HepG2 (cell line): ENCODE data around the gene CYSRT1. TPM values are rescaled to one million over a fixed set of nuclear protein-coding genes. Genes with fewer than 3 reads are reported as not detected.

Source experiments
- FOXA1 ChIP-seq, 2 experiments: fragments of 450-650 bp in 1 of 2; sonication (generic) in 1 of 2; formaldehyde crosslinking in 1 of 2; IDR thresholded peaks; 2 replicates each; pipeline versions ENCODE4 v1.4.0 to v1.6.1; 2016 to 2020; ENCODE audit warnings: missing genetic modification reagents in 1 of 2
- GATAD2A ChIP-seq: IDR thresholded peaks from 2 replicates; pipeline ENCODE4 v1.6.1; 2016
- IKZF1 ChIP-seq: fragments of 450-650 bp; IDR thresholded peaks from 2 replicates; pipeline ENCODE4 v1.7.1; 2016
- ISL2 ChIP-seq: sonication (generic); formaldehyde crosslinking; IDR thresholded peaks from 2 replicates; pipeline ENCODE4 v1.5.0; 2020; ENCODE audit warnings: missing genetic modification reagents
- KLF6 ChIP-seq: IDR thresholded peaks from 2 replicates; pipeline ENCODE4 v1.8.0; 2016; ENCODE audit warnings: missing biosample characterization, missing genetic modification reagents
- MEF2D ChIP-seq: sonication (generic); formaldehyde crosslinking; IDR thresholded peaks from 2 replicates; pipeline ENCODE4 v1.5.1; 2020; ENCODE audit warnings: mild to moderate bottlenecking, missing genetic modification reagents
- PATZ1 ChIP-seq: sonication (generic); formaldehyde crosslinking; IDR thresholded peaks from 2 replicates; pipeline ENCODE4 v1.4.0; 2020; ENCODE audit warnings: missing genetic modification reagents
- RNF219 ChIP-seq: sonication (generic); formaldehyde crosslinking; IDR thresholded peaks from 2 replicates; pipeline ENCODE4 v1.5.0; 2020; ENCODE audit warnings: mild to moderate bottlenecking, missing genetic modification reagents
- SP140L ChIP-seq: sonication (generic); formaldehyde crosslinking; IDR thresholded peaks from 2 replicates; pipeline ENCODE4 v1.4.0; 2020; ENCODE audit warnings: missing genetic modification reagents, borderline replicate concordance
- SP5 ChIP-seq: IDR thresholded peaks from 2 replicates; pipeline ENCODE4 v1.6.1; 2016; ENCODE audit warnings: low read depth, borderline replicate concordance
- SPEN ChIP-seq: sonication (generic); formaldehyde crosslinking; IDR thresholded peaks from 2 replicates; pipeline ENCODE4 v1.5.1; 2020; ENCODE audit warnings: low read depth, mild to moderate bottlenecking, missing genetic modification reagents
- TP53 ChIP-seq: sonication (generic); formaldehyde crosslinking; conservative IDR thresholded peaks from 2 replicates; pipeline ENCODE4 v1.4.0; 2020; ENCODE audit warnings: missing genetic modification reagents
- ZFY ChIP-seq: sonication (generic); formaldehyde crosslinking; IDR thresholded peaks from 2 replicates; pipeline ENCODE4 v1.4.0; 2020; ENCODE audit warnings: missing genetic modification reagents
- ZIK1 ChIP-seq: sonication (generic); formaldehyde crosslinking; IDR thresholded peaks from 2 replicates; pipeline ENCODE4 v1.5.0; 2020; ENCODE audit warnings: mild to moderate bottlenecking, low read depth, missing genetic modification reagents, borderline replicate concordance
- ZNF101 ChIP-seq: sonication (generic); formaldehyde crosslinking; IDR thresholded peaks from 2 replicates; pipeline ENCODE4 v1.4.0; 2020; ENCODE audit warnings: mild to moderate bottlenecking, low read depth, missing genetic modification reagents, borderline replicate concordance
- ZNF292 ChIP-seq: sonication (generic); formaldehyde crosslinking; IDR thresholded peaks from 2 replicates; pipeline ENCODE4 v1.8.1; 2022; ENCODE audit warnings: mild to moderate bottlenecking, low read depth, missing genetic modification reagents, borderline replicate concordance
- ZNF558 ChIP-seq: sonication (generic); formaldehyde crosslinking; IDR thresholded peaks from 2 replicates; pipeline ENCODE4 v1.9.0; 2022; ENCODE audit warnings: mild to moderate bottlenecking, missing genetic modification reagents, borderline replicate concordance
- ZNF839 ChIP-seq: sonication (generic); formaldehyde crosslinking; IDR thresholded peaks from 2 replicates; pipeline ENCODE4 v1.4.0; 2020; ENCODE audit warnings: missing genetic modification reagents, mild to moderate bottlenecking, borderline replicate concordance
- polyA plus RNA-seq, 8 experiments: library from polyadenylated mRNA; depleted of rRNA in 3 of 8; stranded (reverse) in 7 of 8; unstranded in 1 of 8; fragments of >200 nt; fragmentation: Illumina TruSeq in 4 of 8; extraction: Trizol in 4 of 8; gene quantifications; 2 replicates each; pipeline versions ENCODE4 v1.2.1 to v1.2.3, GENCODE V29; 2011 to 2016; ENCODE audit warnings: low read depth in 4 of 8, missing spikeins in 1 of 8, mixed read lengths in 1 of 8; ENCODE audit not compliant: insufficient read depth in 1 of 8
- total RNA-seq, 5 experiments: library from RNA; depleted of rRNA; stranded (reverse); fragments of >200 nt; fragmentation: Illumina TruSeq; extraction: Trizol; gene quantifications; 2 replicates each; pipeline ENCODE4 v1.2.3, GENCODE V29; 2016; ENCODE audit warnings: low read depth in 1 of 5
- TF ChIP-seq, protein P1 (sequence below): sonication (generic); IDR thresholded peaks from 2 replicates; pipeline ENCODE4 v1.6.1; 2016; ENCODE audit warnings: low read depth, borderline replicate concordance
- TF ChIP-seq, protein P2 (sequence below): sonication (generic); formaldehyde crosslinking; IDR thresholded peaks from 2 replicates; pipeline ENCODE4 v1.5.1; 2020; ENCODE audit warnings: mild to moderate bottlenecking, moderate library complexity, missing genetic modification reagents
- TF ChIP-seq, protein P3 (sequence below): sonication (generic); formaldehyde crosslinking; IDR thresholded peaks from 2 replicates; pipeline ENCODE4 v1.4.0; 2020; ENCODE audit warnings: missing genetic modification reagents

CYSRT1 gene
- total and polyA plus RNA-seq, 2 of the 13 experiments (the other 11 are each of a cell fraction or from before 2014, with no cell fraction given): 1.5 to 2.1 TPM

DNA sequence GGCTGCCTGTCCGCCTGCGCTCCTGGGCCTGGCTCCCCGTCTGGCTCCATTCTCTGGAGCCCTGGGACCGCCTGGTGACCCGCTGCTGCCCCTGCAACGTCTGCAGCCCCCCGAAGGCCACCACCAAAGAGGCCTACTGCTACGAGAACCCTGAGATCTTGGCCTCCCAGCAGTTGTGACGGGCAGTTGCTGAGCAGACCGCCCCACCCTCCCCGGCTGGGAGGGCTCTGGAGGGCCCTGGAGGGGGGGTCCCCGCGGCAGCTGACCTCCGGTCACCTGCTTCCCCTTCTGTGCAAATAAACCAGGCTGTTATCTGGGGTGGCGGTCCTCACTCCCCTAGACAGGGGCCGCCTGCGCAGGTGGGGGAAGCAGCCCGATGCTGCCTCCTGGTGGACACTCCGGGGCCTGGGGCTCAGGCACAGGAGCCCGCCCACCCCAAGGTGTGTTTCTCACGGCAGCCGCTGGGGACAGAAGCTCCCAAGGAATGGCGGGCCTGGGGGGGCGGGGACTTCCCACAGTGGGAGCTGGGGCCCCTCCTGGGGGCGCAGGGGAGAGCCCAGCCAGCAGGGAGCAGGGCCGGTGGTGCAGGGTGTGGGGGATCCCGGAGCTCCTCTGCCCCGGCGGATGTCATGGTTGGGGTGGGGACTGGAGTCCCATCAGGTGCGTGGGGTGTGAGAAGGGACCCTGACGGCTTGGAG is 11.4 kb downstream of the CYSRT1 start (continued):
- TF ChIP-seq, protein P1, sequence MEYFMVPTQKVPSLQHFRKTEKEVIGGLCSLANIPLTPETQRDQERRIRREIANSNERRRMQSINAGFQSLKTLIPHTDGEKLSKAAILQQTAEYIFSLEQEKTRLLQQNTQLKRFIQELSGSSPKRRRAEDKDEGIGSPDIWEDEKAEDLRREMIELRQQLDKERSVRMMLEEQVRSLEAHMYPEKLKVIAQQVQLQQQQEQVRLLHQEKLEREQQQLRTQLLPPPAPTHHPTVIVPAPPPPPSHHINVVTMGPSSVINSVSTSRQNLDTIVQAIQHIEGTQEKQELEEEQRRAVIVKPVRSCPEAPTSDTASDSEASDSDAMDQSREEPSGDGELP: peak; percentile 97
- TF ChIP-seq FOXA1 (IDR thresholded peaks at IDR 0.05) (no peak), FOXA1 (CRISPR knock-in tag; IDR thresholded peaks at IDR 0.05) (peak; percentile 74), ZNF839 (CRISPR knock-in tag) (peak; percentile 22; the same call in 1 of the 2 replicates), SPEN (CRISPR knock-in tag) (peak; percentile 73; the same call in 1 of the 2 replicates), KLF6 (CRISPR knock-in tag) (peak; percentile 37; the same call in 1 of the 2 replicates), ZFY (CRISPR knock-in tag) (peak; percentile 67), ZNF101 (CRISPR knock-in tag) (no peak), ISL2 (peak; percentile 68), IKZF1 (no peak), MEF2D (CRISPR knock-in tag) (peak; percentile 65), SP5 (CRISPR knock-in tag) (peak; percentile 67; the same call in 1 of the 2 replicates), ZIK1 (CRISPR knock-in tag) (0 out of 2 replicates have a peak, but pooled peaks have one; percentile 15), SP140L (CRISPR knock-in tag) (0 out of 2 replicates have a peak, but pooled peaks have one; percentile 31), TP53 (CRISPR knock-in tag) (0 out of 2 replicates have a peak, but pooled peaks have one; percentile 45), PATZ1 (CRISPR knock-in tag) (peak; percentile 99), ZNF558 (CRISPR knock-in tag) (0 out of 2 replicates have a peak, but pooled peaks have one; percentile 21), GATAD2A (CRISPR knock-in tag) (peak; percentile 79), RNF219 (no peak), ZNF292 (peak; percentile 28; the same call in 1 of the 2 replicates)
- TF ChIP-seq, protein P2, sequence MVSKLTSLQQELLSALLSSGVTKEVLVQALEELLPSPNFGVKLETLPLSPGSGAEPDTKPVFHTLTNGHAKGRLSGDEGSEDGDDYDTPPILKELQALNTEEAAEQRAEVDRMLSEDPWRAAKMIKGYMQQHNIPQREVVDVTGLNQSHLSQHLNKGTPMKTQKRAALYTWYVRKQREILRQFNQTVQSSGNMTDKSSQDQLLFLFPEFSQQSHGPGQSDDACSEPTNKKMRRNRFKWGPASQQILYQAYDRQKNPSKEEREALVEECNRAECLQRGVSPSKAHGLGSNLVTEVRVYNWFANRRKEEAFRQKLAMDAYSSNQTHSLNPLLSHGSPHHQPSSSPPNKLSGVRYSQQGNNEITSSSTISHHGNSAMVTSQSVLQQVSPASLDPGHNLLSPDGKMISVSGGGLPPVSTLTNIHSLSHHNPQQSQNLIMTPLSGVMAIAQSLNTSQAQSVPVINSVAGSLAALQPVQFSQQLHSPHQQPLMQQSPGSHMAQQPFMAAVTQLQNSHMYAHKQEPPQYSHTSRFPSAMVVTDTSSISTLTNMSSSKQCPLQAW: peak; percentile 95
- TF ChIP-seq, protein P3, sequence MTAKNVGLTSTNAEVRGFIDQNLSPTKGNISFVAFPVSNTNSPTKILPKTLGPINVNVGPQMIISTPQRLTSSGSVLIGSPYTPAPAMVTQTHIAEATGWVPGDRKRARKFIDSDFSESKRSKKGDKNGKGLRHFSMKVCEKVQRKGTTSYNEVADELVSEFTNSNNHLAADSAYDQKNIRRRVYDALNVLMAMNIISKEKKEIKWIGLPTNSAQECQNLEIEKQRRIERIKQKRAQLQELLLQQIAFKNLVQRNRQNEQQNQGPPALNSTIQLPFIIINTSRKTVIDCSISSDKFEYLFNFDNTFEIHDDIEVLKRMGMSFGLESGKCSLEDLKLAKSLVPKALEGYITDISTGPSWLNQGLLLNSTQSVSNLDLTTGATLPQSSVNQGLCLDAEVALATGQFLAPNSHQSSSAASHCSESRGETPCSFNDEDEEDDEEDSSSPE (CRISPR knock-in tag): peak; percentile 70; the same call in 1 of the 2 replicates
